Stimulated activated CD8-positive, alpha-beta memory T cell treated with anti-CD3 and anti-CD28 coated beads, Interleukin-4, amount 100 ng/mL, for 1 hour (primary cell): ENCODE measurements around the gene PRMT2.

Experiments used
- DNase-seq, 2 donors: peaks; one replicate each; pipeline ENCODE4 v3.0.0-alpha.2; 2020; ENCODE audit warnings: low read depth in 2 of 2, low spot score in 1 of 2

PRMT2 gene

GRCh38 chr21:46635324-46636180 lies at the start of gene PRMT2:
Gene PRMT2 (plus strand): TSS chr21:46635674. CDS start chr21:46636952, 1,278 bp downstream.
- DNase-seq = peak; percentile 93 to 96

GRCh38 chr21:46594276-46594675 lies 41.2 kb upstream of the PRMT2 start:
- DNase-seq = no peak

GRCh38 chr21:46596201-46596600 lies 39.3 kb upstream of the PRMT2 start:
- DNase-seq = no peak

DNA sequence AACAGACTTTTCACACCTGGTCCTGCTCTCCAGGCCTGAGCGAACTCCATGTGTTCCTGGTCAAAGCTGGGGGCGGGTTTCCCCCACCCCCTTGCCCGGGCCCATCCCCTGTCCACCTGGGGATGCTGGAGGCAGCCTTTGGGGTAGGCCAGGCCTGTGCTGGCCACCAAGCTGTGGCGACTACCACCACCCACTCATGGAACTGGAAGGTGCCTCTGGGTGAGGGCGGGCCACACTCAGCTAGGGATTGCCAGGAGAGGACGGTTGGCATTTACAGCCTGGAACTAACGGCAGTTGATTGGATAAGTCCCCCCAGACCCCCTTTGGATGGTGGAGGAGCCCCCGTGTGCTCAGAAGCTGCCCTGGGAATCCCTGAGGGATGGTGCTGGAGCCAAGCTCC lies 38.4 kb upstream of the PRMT2 start:
- no peak for DNase-seq

DNA sequence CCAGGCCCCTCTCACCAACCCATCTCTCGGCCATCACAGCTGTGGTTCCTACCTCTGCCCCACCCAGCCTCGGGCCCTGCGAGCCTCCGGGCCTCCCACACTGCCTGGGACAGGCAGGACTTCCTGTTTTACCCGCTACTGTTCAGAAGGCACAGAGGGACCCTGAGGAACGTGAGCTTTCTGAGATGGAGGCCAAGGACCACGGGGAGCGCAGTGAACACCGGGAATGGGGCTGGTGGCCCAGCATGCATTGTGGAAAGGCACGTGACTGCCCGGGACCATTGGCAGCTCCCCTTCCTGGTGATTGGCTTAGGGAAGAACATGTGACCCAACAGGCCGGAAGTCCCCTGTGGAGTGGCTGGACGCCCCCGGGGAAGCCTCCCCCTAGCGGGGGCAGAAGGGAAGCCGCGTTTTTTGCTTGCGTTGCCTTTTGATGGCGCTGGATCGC lies 37.6 kb upstream of the PRMT2 start:
- no peak for DNase-seq

- no peak for DNase-seq
These were observed 36.6 kb upstream of the PRMT2 start for GRCh38 chr21:46598581-46599572.

GRCh38 chr21:46600305-46600704 lies 35.2 kb upstream of the PRMT2 start:
- DNase-seq = no peak

DNA sequence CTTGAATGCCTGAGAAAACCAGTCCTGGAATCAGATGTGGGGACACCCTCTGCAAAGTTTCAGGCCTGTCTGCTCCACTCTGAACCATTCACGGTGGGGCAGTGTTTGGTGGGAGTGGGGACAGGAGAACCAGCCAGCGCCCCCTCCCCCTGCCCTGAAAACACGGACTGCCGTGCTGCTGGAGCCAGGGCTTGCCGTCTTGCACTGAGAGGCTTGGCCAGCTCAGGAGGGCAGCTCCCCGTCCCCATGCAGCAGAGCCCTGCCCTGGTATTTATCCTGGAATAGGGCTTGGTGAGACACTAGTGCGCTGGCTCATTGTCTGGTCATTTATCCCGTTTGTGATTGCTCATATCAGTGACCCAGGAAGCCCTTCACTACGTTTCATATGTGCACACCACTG lies 34.5 kb upstream of the PRMT2 start:
- no peak for DNase-seq

DNA sequence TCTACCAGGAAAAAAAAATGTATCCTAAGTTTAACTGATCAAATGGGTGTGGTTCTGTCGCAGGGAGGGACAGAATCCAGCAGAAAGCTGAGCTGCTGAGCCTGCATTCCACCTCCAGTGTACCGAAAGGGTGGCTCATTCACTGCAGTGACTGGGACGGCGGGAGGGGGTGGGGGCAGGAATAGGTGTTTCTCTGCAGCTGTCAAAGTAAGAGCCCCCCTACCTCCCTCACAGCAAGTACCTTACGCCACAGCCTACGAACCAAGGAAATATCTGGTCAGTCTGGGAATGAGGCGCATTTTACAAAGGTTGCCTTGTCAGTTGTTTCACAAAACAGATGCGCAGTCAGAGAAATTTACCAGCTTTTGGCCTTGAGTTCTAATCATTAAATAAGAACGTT lies 32.2 kb upstream of the PRMT2 start:
- DNase-seq = no peak

DNA sequence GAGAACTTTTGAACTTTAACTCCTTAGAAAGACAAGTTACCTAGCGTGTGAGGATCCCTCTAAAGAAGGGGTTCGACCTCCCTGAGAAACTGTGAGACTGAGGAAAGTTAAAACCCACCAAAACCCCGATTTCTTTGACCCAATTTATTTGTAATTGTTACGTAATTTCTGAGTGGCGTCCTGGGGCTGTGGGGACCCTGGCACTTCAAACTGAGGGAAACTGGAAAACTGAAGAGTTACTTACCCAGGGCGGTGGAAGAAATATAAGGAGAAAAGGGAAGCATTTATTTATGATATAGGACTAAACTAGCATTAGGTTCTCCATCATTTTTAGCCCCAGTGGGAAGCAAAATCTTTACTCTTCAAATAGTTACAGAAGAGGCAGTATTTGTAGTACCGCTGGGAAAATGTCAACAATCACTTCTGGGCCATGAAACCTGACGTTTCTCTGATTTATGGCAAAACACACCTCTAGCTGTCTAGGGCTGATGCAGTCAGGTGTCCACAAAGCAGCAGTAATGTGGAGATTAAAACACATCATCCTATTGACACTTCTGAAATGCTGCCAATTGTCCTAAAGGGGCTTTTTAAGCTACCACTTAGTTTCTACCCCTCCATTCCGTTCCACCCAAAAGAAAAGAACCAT lies 31.0 kb upstream of the PRMT2 start:
- no peak for DNase-seq

DNA sequence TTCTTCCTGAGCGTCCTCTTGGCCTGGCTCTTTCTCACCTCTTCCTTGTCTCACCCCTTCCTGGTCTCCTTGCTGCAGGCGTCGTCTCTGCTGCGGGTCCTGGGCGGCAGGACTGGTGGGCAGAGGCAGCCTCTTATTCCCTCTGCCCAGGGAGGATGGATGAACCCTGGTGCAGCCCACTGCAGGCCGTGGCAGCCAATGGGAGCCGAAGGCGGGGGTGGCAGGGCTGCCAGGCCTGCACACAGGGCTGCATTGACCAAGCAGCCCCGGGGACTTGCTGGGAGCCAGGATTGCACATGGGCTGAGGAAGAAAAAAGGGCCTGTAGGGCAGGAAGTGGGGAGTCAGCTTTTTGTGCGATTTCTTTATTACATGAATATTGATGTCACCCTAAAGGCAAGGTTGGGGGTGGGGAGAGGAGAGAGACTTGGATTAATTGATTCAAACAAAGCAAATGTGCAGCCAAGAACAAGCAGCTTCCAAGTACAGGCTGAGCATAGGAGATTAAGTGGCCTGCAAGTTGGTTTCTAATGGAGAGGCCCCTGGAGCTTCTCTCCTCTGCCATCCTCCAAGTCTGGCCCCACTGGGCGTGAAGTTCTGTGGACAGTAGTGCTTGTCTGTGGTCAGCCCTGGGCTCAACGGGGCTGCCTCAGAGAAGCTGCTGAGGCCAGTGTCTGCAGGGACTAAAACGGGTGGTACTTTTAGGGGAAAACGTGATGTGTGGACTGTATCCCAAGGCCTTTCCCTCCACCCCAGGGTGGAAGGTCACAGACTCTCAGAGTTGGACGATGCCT lies 30.3 kb upstream of the PRMT2 start, which contains the start of gene S100B:
TSS of gene S100B (minus strand) at position 108 of the 792 bp plus-strand sequence. CDS start 2,667 bp downstream, outside the sequence.
- DNase-seq = no peak

GRCh38 chr21:46605767-46606426 lies 29.6 kb upstream of the PRMT2 start:
- DNase-seq = peak; percentile 27 to 39

DNA sequence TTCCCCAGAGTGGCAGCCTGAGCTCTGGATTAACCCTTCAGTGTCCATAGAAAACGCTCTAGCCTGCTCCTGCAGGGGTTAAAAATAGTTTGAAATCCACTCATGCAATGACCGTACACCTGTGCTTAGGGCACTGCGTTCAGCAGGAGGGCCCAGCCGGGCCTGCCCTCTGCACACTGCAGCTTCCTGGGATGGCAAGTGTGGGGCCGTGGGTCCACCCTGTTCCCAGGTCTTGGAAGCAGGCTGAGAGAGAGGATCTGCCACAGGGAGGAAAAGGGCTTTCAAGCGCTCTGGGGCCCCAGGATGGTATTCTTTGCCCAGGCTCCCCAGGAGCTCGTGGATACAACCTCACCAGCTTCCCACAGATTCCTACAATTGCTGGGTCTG lies 29.1 kb upstream of the PRMT2 start:
- DNase-seq = no peak

GRCh38 chr21:46607636-46608035 lies 27.8 kb upstream of the PRMT2 start:
- DNase-seq = no peak

DNA sequence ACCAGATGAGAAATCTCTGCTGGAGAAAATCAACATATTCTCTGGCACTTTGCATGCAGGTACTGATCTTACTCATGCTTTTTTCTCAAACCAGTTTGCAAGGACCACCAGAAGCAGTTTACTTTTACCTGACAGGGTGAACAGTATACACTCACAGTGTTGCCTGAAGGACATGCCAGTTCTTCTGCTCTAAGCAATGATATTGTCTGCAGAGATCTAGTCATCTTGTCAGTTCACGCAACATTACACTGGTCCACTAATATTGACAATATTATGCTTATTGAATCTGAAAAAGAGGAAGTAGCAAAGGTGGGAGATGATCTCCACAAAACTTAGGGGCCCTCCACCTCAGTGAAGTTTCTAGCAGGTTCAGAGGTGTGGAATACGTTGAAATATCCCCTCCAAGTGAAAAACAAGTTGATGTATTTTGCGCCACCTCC lies 26.8 kb upstream of the PRMT2 start:
- DNase-seq = no peak

DNA sequence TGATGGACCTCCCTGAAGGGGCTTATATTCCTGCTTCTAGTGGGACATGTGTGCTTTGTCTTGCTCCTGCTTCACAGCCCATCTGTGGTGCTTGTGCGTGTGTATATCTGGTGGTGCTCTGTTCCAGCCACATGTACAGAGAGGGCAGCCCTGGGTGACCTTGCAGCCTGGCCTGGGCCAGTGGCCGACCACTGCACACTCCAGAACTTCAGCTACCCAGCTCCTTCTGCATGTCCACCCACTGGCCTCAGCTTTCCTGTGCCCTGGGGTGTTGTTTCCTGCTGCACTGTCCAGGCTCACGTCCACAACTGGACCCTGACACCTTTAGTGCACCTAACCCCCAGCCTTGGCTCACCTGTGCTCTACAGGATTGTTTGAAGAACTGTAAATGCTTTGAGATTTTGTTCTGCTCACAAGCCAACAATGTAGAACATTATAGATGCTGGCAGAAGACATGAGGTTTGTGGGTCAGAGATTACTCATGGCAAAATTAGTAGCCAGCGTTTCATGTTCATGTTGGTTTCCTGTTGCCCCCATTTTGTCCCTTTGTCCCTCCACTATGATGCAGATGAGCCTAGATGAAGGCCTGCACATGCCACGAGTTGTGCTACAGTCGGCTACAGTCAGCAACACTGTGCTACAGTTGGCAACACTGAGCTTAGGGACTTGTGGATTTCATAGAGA lies 25.3 kb upstream of the PRMT2 start:
- DNase-seq = no peak

- DNase-seq = no peak
These were observed 22.1 kb upstream of the PRMT2 start for GRCh38 chr21:46613391-46613790.

DNA sequence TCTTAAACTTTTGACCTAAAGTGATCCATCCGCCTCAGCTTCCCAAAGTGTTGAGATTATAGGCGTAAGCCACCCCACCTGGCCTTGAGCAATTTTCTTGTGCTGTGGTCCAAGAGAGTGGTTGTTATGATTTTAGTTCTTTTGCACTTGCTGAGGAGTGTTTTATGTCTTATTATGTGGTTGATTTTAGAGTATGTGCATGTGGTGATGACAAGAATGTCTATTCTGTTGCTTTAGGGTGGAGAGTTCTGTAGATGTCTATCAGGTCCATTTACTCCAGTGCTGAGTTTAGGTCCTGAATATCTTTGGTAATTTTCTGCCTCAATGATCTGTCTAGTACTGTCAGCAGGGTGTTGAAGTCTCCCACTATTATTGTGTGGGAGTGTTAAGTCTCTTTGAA lies 19.4 kb upstream of the PRMT2 start:
- no peak for DNase-seq

GRCh38 chr21:46616656-46617055 lies 18.8 kb upstream of the PRMT2 start:
- DNase-seq = no peak
